ENCODE data around the gene TM9SF3.

TM9SF3 gene

DNA sequence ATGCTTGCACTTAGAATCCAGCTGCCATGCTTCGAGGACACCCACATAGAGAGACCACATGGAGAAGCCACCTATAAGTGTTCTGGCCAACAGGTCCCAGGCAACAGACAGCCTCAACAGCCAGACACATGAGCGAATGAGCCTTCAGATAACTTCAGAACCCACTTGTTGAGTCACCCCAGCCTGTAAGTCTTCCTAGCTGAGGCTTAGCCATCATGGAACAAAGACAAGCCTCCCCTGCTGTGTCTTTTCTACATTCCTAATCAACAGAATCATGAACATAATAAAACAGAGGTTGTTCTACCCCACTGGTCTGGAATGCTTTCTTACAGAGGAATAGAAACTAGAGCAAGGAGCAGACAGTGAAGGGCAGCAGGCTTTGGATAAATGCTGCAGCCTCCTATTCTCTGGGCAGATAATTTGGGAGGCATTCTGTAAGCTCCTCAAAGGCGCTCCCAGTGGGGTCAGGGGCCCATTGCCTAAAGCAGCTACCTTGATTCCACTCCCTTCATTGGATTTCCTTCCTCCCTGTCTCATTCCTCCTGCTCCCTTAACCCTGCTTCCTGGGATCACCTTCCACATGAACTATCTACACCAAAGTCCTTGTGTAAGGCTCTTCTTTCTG lies 77.7 kb downstream of the TM9SF3 start:
- DNase-seq (ENCODE audit: low spot score) = no peak

DNA sequence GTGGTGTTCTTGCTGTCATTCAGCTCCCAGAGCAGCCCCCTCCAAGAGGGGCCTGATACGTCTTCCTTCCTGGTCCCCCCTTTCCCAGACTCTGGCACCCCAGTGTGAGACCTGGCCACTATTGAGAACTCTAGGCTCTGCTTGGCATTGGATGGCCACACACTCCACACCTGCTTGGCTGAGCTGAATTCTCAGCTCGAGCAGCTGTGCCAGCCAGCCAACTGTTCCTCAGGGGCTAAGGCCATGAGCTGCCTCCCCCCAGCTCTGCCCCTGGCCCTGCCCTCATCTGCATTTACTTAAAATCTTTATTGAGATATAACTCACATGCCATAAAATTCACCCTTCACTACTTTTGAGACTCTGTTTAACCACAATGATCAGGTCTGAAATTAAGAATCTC lies 79.8 kb downstream of the TM9SF3 start:
- DNase-seq (ENCODE audit: low spot score) = no peak

DNA sequence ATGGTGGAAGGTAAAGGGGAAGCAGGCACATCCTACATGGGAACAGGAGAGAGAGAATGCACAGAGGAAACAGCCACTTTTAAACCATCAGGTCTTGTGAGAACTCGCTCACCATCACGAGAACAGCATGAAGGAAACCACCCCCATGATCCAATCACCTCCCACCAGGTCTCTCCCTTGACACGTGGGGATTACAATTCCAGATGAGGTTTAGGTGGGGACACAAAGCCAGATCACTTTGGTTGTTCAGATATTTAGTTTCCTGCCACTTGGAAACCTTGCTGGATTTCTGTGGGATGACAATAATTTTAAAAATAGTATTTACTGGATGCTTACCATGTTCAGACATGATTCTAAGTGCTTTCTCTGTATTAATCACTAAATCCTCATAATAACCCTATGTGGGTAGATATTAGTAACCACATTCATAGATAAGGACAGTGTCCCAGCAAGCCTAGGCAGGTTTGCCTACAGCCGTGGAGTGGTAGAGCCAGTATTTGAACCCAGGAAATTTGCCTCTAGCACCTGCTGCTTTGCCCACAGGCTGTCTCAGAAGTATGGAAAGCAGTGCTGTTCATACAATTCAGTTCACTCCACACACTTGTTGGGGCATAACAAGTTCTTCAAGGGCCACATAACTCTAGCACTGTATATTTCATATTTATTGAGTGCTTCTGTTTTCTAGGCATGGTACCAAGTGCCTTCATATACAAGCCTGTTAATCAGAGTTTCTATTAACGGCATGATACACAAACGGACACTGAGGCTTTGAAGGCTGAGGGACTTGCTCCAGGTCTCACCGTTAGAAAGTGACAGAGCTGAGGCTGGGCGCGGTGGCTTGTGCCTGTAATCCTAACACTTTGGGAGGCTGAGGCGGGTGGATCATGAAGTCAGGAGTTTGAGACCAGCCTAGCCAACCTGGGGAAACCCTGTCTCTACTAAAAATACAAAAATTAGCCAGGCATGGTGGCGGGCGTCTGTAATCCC lies 81.4 kb downstream of the TM9SF3 start:
- DNase-seq (ENCODE audit: low spot score) = no peak

DNA sequence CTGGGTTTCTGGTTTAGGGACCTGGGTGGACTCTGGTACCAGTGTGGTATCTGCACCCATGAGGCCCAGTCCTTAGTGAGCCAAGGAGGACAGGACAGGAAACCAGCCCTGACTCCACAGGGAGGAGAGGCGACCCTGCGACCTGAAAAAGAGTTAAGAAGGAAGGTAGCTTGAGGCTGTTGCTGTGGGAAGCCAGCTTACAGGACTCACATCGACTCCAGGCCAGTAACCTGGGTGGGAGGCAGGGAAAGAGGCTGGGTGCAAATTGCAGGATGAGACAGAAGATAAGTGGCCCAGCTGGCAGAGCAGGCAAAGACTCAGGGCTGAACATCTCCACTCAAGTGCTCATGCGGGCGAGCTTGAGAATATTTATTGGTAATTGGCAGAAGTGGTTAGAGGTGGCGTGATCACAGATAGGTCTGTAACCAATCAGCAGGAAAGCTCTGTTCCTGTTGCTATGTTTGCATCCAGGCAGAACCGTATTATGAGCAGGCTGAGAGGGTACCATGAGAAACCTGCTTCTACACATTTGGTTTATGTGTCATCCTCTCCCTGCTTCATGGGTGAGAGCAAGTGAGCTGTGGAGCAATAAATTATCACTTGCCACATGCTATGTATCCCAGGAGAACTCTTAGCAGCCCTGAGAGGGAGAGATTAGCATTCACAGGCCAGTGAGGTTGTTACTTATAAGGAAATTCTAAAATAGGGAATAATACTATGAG lies 84.1 kb downstream of the TM9SF3 start:
- no peak for DNase-seq (ENCODE audit: low spot score)

DNA sequence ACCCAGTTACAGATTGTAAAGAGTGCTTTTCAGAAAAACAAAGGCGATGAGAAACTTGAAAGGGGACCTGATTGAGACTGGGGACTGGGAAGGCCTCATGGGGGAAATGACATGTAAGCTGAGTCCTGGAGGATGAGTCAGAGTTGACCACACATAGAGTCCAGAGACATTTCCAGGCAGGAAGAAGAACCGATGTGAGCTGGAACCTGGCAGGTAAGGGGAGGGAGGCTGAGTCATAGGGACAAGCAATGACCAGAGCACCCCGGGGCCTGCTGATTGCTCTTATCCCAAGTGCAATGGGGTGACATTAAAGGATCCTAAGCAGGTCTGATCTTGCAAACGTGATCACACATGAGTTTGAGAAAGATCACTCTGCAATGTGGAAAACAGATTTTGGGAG lies 84.8 kb downstream of the TM9SF3 start:
- no peak for DNase-seq (ENCODE audit: low spot score)

DNA sequence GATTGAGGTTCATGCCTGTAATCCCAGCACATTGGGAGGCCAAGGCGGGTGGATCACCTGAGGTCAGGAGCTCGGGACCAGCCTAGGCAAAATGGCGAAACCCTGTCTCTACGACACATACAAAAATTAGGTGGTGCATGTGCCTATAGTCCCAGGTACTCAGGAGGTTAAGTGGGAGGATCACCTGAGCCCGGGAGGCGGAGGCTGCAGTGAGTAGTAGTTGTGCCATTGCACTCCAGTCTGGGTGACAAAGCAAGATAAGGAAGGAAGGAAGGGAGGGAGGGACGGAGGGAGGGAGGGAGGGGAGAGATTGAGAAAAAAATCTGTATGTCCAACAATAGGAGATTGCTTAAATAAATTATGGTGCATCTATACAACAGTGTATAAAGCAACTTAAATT lies 86.3 kb downstream of the TM9SF3 start:
- DNase-seq (ENCODE audit: low spot score) = no peak

DNA sequence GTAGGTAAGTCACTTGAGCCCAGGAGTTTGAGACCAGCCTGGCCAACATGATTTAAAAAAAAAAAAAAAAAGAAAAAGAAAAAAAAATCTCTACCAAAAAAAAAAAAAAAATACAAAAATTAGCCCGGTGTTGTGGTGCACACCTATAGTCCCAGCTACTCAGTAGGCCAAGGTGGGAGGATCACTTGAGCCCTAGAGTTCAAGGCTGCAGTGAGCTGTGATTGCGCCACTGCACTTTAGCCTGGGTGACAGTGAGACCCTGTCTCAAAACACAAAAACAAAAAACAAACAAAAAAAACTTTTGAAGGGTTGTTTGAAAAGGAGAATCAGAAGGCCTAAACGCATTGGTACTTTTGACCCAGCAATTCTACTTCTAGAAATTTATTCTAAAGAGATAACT lies 86.8 kb downstream of the TM9SF3 start:
- no peak for DNase-seq (ENCODE audit: low spot score)

DNA sequence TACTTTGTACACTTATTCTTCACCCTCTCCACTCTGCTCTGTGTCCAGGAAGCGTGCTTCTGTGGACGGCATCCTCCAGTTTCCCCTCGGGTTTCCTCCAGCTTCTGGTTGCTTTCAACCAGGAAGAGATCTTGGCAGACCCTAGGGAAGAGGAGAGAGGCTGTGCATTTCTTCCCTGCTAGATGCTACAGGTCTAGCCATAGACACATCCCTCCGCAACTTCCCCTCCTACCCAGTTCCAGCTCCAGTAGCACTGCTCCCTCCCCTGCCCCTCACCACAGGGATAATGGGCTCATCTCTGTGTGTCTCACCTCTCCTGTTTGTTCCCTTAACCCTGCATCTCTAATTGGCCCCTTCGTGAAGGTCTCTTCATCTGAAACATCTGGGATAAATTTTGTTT lies 89.4 kb downstream of the TM9SF3 start:
- DNase-seq (ENCODE audit: low spot score) = no peak

DNA sequence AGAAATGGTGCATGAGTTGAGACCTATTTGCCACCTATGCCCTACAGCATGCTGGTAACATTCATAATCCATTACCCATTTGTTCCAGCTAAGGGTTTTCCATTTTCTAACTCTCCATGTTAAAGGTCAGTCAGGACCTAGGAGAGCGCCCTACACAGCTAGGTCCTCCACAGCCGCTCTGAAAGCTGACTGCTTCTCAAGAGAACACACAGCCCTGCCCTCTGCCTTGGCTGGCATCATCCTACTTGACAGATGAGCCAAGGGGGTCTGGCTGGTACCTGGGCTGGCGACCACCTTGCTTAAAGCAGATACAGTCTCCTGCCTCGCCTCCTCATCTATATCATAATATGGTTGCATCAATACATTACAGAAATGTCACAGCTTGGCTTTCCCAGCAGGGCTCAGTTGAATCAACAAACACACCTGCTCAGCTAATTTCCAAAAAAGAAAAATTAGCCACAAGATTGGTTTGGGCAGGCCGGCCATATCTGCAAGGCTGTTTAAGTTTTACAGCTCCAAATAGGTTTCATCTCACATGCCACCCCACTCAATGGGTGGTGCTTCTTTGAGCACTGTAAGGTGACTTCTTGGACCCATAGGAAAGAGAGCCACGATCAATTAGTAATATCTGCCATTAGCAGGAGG lies 90.4 kb downstream of the TM9SF3 start:
- DNase-seq (ENCODE audit: low spot score) = peak; percentile 42

DNA sequence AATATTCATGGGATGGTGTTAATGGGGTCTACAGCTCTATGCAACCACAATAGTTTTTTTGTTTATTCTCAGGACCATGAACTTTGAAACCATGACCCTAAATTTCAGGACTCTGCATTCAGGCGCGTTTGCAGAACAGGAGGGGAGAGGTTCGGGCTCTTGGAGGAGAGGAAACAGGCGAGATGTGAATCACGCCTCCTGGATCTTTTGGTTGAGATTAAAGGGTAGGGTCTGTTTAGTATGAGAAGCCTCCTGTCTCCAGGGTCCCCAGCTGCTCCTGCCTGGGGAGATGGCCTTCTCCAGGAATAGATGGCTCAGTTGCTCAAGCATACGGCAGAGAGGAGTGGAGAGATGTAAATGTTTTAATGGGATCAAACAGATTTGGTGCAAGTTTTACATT lies 91.3 kb downstream of the TM9SF3 start:
- DNase-seq (ENCODE audit: low spot score) = no peak

DNA sequence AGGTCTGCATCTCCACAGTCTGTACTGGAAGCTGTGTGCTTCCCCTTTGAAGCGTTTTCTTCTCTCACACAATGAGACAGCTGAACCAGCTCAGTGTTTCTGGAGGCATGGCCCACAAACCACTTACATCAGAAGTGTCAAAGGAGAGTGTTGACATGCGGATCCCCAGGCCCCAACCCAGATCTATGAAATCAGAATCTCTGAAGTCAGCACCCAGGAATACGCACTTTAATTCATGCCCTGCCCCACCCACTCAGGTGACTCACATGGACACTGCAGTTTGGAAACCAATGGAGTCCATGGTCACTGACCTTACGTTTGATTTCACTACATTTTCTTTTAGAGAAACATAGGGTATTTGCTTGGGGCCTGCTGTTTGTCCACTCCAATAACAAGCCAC lies 92.1 kb downstream of the TM9SF3 start:
- DNase-seq (ENCODE audit: low spot score) = no peak

DNA sequence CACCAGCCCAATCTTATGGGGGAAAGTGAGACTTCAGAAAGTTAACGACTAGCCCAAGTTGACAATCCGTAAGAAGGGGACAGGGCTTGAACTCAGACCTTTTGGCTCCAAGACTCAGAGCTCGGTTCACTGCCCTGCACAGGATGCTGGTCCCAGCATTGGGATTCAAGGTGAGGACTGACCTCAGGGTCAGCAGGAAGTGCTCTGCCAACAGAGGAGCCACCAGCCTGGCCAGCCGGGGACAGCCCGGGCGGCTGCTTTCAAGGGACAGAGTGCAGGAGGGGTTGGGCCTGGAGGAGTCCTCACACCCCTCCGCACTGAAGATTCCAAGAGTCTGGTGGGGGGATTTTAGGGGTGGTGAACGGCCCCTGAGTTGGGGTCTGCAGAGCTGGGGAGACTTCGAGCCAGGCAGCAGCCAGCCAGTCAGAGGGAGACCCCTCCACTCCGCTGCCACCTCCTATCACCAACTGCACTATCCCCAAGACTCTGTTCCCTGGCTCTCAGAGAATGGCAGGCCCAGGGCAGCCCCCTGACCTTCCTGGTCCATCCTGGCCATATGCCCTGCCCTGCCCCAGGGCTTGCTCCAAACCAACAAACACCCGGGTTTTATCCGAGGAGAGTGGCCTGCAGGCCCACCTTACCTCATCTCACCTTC lies 92.8 kb downstream of the TM9SF3 start:
- DNase-seq (ENCODE audit: low spot score) = no peak

DNA sequence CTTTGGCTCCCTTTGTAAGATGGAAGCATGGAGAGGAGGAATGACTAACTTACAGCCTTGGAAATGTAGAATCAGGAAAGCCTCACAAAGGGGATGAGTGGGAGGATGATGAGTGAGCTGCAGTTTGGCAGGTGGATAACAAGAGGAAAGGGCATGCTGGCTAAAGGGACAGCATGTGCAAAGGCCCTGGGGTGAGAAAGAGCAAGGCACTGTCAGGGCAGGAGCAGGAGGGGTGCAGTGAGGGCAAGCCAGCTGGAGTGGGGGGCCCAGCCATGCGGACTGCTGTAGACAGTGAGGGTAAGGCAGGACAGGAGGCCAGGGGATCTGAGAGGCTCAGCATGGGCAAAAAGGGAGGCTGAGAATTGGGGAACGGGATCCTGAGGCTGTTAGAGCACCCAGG lies 93.6 kb downstream of the TM9SF3 start:
- no peak for DNase-seq (ENCODE audit: low spot score)

DNA sequence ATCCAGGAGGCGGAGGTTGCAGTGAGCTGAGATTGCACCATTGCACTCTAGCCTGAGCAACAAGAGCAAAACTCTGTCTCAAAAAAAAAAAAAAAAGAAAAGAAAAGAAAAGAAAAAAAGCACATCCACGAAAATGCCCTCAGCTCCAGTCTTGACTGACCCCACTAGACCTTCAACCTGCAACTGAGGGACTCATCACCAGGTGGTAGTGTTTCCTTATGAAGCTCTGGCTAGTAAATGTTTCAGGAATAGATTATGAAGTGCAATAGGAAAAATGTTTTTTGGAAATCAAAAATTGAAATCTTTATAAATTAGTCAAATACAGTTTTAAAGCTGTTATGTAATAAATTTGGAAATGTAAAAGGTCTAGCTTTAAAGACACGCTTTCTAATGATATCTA lies 95.5 kb downstream of the TM9SF3 start:
- DNase-seq (ENCODE audit: low spot score) = peak; percentile 41

DNA sequence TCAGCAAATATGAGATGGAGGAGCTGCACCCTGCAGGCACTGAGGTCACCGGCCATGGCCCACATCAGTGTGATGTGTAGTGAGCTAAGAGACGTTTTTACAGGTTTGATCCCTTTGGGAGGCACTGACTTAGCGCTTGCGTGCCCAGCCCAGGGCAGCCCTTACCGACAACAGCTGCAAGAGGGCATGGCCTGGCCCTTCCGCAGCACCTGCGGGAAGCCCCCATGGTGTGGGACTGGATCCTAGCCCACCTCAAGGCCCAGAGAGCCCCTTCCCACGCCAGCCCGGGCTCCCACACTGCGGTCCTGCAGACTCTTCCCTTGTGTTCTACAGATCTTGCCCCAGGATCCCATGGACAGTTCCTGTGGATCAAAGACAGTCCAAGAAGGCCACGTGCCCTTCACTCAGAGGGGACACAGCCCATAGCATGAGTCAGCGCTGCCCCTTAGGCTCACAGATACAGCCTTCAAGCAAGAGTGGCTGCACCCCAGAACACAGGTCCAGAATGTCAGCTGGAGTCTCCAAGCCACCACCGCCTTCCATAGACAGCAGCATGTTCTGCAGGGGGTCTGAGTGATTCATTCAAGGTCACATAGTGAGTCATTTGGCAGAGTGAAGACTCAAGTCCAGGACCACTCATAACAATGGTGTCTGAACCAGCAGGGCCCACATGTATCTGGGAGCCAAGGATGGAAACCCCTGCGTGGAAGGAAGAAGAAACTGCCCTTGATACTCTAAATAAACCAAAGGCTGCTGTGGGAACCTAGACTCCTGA lies 98.5 kb downstream of the TM9SF3 start:
- DNase-seq (ENCODE audit: low spot score) = no peak

DNA sequence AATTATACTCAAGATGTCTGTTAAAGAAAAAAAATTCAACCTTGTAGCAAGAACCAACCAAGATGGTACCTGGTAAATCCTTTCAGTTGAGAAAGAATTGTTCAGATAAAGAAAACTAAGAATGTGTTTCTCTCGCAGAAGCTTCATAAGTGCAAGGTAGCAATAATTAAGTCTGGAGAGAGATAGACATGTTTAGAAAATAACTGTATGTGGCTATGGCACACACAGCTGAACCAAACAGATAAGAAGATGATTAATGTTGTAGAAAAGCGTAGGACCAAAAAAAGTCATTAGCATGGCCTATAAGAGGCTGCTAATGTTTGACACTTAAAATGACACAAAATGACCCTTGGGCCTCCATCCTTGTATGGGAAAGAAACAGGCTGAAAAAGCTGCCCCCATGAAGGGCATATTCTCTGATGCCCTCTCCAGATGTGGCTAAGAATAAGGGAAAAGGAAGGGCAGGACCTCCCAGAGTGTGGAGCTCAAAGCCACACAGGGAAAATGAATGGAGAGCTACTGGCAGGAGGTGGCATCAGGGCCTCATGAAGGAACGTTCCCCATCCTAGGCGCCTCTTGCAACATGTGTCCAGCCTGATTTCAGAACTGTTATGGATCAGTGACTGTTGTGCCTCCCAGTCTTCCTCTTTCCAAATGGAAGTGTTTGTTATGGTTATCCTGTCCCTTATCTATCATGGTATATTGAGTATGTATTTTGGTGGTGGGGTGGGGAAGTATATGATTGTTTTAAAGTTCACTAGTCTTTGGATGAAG lies 103.8 kb downstream of the TM9SF3 start:
- no peak for DNase-seq (ENCODE audit: low spot score)

DNA sequence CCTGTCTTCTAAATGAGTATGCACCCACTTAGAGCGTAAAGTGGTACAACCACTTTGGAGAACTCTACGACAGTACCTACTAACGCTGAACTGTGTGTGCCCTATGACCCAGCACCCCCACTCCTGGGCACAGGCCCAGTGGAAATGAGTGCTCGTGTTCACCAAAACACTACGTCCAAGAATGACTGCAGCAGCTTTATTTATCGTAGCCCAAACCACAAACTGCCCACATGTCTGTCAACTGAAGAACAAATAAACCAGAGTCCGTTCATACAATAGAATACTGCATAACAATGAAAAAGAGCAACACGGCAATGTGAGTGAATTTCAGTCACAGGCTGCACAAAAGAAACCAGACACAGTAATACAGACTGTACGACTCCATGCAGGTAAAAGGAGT lies 108.5 kb downstream of the TM9SF3 start:
- DNase-seq (ENCODE audit: low spot score) = no peak

DNA sequence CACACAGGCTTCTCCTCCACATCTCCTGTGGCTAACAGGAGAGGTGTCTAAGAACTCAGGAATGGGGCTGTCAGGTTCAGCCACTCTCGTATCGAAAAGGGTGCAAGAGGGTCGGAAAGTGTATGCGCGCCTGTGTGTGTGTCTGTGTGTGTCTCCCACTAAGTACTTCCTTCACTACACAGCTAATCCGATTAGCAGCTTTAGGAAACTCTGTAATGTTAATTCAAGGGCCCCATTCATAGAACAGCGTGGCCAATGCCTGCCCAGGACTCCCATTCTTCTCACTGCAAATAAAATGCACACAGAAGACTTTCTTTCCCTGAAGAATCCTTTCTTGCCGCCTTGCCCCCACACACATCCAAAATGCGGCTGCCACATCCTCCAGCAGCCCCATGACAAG lies 112.9 kb downstream of the TM9SF3 start:
- no peak for DNase-seq (ENCODE audit: low spot score)

DNA sequence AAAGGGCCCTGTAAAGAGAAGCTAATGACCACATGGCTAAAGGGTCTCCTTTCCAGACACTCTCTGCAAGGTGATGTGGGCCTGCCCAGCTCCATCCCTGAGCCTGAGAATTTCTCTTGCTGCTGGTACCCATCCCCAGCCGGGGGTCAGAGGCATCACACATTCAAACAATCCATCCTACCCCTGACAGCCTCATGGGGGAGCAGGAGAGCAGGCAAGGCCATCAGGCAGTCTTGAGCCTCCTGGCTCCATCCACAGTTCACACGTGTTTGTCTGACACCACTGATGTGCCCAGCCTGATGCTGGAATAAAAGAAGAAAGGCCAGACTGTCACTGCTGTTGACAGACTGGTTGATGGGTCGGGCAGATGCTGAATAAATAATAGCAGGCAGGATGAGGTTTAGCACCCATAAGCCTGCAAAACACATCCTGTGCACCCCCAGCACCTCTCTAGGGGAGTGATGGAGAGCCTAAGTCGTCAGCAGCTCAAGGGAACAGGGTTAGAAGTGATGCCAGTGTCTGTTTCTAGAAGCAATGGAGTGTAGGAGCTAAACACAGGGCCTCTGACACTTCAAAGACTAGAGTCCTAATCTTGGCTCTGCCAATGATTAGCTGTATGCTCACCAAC lies 116.6 kb downstream of the TM9SF3 start:
- peak; percentile 80 for DNase-seq (ENCODE audit: low spot score)

DNA sequence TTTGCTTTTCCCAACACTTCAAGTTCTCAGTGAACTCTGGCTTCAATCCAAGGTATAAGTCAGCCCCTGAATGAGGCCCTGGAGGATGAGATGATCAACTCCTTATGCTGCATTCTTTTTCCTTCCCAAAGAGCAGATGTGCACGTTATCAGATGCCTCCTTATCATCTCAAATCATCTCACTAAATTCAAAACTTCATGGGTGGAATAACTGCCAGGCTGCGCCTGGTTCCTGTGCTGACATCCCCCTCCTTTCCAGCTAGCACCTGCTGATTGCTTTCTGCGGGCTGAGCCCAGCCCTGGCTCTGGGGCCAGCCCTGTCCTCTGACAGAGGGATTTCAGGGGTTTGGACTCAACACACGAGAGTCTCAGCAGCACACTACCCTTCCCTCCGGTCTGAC lies 118.0 kb downstream of the TM9SF3 start:
- DNase-seq (ENCODE audit: low spot score) = no peak
